LoVo (cell line): ENCODE results near the gene KIAA1210.
A peak's percentile ranks its signal among the peaks of the same experiment; 100 is the strongest.

Experiments used
- DNase-seq: peaks from one replicate; pipeline ENCODE4 v3.0.0-alpha.2; 2016; ENCODE audit warnings: low spot score

KIAA1210 gene

GRCh38 chrX:119127650-119128049 is at the start of gene KIAA1210:
Gene KIAA1210 (minus strand): TSS chrX:119127812. CDS start chrX:119123642, 4,170 bp downstream.
- no peak for DNase-seq

- DNase-seq, result no peak
These were observed 49.7 kb upstream of the KIAA1210 start for GRCh38 chrX:119177278-119177677.

DNA sequence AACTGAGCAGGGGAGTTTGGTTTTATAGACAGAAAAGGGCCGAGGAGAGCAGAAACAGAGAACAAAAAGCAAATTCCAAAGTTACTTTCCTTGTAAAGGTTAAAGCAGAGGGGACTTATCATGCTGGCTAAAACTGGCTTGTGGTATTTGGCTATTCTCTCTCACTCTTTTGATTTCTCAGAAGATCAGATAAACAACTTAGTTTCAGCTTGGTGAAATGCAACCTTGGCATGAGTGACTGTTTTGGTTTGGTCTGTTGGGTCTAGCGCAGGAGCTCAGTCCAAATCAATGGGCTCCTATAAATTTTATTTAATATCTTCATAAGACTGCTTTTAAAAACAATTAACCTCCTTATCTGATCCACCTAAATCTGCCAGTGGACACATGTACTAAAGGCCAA is 47.3 kb upstream of the KIAA1210 start:
- no peak for DNase-seq

DNA sequence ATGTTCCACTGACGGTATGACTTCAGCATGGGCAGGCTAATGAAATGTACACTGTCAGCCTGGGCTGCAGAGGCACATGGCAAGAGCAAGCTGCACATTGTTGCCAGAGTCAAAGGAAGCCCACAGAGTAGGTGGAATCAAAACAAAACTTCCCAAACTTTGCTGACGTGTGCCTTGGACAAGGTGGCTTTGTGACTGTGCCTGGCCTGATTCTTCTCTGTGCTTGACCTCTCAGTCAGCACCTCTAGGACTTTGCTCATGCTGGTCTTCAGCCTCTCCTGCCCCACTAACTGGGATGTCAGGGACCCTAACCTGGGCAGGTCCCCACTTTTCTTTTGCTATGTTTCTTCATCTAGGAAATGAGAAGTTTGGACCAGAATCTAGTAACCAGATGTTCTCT is 40.5 kb upstream of the KIAA1210 start:
- no peak for DNase-seq

GRCh38 chrX:119158226-119158625 is 30.6 kb upstream of the KIAA1210 start:
- no peak for DNase-seq

DNA sequence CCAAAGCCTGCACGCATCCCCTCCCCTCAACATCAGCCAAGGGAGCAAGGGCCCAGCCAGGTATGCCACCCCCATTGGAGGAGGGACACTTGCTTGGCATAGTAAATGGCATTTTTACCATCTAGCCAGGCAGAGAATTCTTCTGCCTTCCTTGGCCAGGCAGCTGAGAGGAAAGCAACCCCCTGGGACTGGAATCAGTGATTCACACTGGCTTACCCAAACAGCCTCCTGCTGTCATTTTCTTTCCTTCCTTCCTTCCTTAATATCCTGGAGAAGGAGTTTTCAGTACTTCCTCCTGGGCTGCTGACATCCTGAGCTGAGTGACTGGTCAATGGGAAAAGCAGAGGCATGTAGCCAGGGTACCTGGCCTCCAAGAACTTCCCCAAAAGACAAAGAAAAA is 28.6 kb upstream of the KIAA1210 start:
- DNase-seq, result no peak

- DNase-seq, result peak; percentile 6
These were observed 27.9 kb upstream of the KIAA1210 start for GRCh38 chrX:119155416-119156035.

DNA sequence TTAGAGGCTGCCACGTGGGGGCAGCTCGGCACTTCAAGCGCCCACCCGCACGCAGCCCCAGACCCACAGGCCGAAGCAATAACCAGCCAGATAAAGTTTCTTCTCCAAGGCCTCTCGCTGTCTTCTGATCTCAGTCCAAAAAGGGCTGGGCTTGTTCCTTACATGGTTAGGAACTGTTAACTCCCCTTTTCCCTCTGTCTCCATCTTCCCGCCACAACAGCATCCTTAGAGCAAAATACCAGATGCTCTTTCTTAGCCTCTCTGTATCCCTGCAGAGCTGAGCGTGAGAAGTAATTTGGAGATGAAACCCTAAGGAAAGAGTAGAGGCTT is 23.4 kb upstream of the KIAA1210 start:
- DNase-seq, result no peak

DNA sequence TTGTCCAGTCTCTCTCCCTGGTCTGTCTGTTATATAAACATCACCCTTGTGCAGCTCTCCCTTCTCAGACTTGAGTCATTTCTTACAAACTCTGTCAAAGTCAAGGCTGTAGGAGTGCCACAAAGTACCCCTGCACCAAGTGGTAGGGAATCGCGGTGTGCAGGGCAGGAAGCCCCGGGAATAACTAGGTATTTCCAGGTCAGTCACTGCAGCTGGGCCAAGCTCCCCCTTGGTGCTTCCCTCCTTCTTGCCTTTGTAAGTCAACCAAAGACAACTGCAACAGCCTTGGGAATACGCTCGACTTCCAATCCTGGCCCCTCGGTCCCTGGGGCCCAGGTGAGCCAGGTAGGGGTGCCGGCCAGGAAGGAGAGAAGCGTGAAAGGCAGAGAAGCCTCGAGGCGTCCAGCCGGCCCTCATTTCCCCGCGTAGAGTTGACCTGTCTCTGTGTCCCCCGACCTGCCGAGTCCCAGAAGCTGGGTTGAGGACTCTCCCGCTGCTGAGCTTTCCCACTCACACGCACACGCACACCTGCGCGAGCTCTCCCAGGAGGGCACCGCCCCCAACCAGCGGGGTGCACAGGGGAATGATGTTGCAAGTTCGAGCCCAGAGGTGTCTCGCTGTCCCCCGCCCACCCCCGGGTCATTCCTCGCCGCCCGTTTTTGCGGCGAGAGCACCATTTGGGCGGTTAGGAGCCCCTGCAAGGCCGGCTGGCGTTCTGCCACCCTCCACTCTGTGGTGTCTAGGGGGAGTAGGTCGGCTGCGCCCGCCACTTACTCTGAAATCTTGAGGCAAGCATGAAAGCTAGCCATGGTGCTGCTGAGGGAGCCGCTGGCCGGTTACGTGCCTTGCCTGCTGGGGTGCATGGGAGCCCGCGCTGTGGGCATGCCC is 22.8 kb upstream of the KIAA1210 start:
- no peak for DNase-seq

GRCh38 chrX:119147486-119147885 is 19.9 kb upstream of the KIAA1210 start:
- no peak for DNase-seq

DNA sequence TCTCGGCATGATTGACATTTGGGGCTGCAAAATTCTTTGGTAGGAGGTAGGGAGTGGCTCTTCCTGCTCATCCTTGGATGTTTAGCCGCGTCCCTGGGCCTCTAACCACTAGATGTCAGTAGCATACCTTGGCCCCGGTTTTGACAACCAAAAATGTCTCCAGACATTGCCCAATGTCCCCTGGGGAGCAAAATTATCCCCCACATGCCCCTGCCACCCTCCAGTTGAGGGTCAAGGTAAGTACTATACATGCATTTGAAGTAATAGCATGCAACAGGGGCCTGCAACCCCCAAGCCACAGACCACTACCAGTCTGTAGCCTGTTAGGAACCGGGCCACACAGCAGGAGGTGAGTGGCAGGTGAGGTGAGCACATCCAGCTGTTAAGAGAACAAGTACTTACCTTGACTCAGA is 17.6 kb upstream of the KIAA1210 start:
- no peak for DNase-seq

GRCh38 chrX:119134466-119134865 is 6.9 kb upstream of the KIAA1210 start:
- no peak for DNase-seq

- no peak for DNase-seq
These were observed 5.3 kb upstream of the KIAA1210 start for GRCh38 chrX:119132961-119133360.

DNA sequence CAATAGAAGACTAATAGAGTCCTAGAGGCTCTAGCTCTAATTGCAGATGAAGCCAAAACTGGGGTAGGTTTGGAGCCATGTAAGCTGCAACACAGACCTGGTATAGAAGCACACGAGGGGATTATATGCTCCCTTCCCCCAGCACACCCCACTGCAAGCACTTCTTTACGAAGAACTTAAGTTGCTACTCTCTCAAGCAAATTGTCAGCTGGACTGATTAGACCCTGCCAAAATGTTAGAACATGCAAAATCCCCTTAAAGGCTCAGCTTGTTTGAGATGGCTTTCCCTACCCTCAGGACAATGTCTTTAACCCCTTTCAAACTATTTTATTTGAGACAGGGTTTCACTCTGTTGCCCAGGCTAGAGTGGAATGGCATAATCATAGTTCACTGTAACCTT is 4.7 kb upstream of the KIAA1210 start:
- DNase-seq, result no peak

DNA sequence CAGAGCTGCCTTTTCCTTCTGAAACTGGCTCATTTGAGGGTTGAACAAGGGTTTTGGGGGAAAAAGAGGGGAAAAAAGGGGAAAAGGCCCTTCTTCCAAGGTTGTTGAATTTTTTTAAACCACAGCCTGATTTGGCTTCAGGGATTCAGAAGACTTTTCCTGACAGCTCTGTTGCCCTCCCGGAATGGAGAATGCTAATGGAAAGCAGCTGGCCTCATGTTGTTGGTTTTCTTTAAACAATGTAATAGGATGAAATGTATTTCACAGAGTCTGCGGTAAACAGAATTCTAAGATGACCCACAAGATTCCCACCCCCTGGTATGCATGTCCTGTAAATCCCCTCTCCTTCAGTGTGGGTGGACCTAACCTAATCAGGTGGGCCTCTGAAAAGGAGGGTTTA is 3.3 kb upstream of the KIAA1210 start:
- no peak for DNase-seq

DNA sequence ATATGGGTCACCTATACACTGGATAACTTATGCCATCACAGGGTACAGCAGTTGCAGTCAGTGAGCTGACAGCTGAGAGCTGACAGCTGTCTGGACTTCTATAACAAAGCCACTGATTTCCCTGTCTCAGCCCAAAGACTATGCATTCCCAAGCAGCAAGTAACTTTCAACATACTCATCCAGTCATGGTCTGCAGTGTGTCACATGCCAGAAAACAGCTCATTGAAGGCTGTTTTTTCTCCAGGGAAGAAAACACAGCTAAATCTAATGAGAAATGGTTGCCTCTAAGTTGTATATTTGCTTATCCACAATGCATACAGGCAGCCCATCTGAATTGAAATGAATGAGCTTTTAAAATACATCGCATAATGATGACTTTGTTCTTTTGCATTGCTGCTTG is 6.3 kb downstream of the KIAA1210 start:
- DNase-seq, result no peak

DNA sequence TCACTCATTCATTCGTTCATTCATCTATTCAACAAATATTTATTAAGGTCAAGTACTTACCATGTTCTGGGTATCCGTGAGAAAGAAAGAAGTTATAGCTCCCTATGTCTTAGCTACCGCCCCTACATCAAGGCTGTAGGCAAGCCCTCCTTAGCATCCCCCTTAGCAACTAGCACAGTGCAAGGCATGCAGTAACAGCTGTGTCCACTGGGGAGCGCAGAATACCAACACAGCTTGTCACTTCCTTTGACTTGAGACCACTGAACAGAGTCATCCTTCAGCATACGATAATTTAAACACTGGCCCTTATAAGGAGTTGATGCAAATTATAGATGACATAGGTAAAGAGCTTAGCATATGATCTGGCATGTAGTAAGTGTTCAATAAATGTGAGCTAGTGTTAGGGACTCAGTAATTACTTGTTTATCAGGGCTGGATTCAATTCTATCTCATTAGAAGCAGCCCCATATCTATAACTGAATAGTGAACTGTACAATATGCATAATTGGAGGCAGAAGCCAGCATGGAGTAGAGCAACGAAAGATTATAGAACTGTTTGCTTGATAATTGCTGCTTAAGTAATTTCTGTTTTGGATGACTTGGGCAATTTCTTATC is 8.7 kb downstream of the KIAA1210 start:
- DNase-seq, result peak; percentile 4

DNA sequence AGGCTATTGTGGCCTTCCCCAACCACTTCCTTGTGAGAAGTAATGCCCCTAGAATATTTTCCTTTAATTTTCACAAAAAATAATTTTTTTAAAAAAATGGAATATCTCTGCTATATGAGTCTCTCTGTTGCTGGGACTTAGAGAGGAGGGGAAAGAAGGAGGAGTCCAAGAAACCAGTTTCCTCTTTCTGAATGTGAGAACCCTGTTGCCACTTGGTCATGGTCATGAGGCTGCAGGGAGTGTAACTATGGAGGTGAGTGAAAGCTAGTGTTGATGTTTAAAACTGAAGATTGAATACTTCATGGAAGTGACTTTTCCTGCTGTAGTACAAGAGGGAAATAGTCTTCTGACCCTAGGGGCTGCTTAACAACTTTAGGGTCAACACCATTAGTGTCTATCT is 20.4 kb downstream of the KIAA1210 start:
- DNase-seq, result no peak

GRCh38 chrX:119105826-119106225 is 21.8 kb downstream of the KIAA1210 start:
- no peak for DNase-seq

- no peak for DNase-seq
These were observed 26.4 kb downstream of the KIAA1210 start for GRCh38 chrX:119101168-119101567.

- DNase-seq, result no peak
These were observed 31.7 kb downstream of the KIAA1210 start for GRCh38 chrX:119095936-119096335.

DNA sequence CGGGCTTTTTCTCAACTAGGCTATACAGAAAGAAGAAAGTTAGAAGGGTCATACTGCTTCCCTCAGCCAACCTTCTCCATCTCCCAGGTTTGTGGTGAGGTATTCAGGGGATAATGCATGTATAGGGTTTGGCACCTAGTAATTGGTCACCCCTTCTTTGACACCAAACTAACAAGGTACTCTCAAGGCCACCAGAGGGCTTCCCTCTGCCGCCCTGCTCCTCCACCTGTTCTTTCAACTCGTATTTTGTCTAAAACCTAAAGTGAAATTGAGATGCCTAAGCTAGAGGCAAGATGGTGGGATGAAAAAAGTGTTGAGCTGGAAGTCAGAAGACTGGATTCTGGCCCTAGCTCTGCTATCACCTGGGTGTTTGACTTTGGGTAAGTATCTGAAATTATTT is 32.8 kb downstream of the KIAA1210 start:
- DNase-seq, result no peak

DNA sequence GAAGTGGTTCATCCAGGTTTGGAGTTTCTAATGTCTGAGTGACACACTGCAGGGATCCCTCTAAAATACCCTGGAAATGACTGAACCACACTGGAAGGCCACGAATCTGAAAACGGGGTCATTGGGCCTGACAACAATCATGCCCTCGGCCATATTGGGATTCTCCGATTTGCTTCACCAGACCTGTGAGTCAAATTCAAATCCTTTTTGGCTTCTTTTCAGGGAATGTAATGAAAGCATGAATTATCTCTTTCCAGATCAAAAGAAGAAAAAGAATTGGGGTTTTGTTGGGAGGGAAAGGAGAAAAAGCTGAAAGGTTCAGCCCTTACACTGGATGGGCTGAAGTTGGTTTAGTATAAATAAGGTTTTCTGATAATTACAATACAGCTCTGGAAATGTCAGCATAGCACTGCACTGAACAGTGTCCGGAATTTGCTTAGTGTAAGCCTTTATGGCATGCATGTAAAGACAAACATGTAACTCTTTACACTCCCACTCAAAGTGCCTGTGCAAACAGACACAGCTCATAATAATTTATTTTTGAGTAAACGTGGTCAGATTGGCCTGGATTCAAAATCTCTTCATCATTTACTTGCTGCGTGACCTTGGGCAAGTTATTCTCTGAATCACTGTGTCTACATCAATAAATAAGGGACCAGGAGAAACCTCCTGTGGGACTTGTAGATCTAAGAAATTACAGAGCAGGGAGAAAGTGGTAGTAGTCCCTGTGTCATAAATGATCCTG is 33.4 kb downstream of the KIAA1210 start:
- DNase-seq, result peak; percentile 0
